NOMO-1 (cell line): Measurements from ENCODE around the gene ZBED4.

Experiments used
- DNase-seq, 2 experiments: peaks; one replicate each; lab custom pipeline; 2025; ENCODE audit not compliant: unreplicated experiment in 2 of 2; lab: John Stamatoyannopoulos, UW

Gene ZBED4

DNA sequence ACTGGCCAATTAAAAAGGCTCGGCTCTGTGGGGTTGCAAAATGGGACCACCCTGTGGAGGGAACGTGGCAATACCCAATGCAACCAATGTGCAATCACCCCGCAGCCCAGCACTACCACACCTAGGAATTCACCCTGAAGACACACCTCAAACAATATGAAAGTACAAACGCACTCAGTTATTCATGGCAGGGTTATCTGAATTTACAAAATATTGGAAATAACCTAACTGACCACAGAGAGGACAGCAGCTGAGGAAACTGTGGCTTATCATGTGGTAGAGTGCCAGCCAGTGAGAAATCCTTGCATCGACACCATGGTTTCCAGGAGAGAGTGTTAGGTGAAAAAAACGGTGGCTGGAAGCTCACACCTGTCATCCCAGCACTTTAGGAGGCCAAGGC lies 45.9 kb downstream of the ZBED4 start:
- no peak for DNase-seq

DNA sequence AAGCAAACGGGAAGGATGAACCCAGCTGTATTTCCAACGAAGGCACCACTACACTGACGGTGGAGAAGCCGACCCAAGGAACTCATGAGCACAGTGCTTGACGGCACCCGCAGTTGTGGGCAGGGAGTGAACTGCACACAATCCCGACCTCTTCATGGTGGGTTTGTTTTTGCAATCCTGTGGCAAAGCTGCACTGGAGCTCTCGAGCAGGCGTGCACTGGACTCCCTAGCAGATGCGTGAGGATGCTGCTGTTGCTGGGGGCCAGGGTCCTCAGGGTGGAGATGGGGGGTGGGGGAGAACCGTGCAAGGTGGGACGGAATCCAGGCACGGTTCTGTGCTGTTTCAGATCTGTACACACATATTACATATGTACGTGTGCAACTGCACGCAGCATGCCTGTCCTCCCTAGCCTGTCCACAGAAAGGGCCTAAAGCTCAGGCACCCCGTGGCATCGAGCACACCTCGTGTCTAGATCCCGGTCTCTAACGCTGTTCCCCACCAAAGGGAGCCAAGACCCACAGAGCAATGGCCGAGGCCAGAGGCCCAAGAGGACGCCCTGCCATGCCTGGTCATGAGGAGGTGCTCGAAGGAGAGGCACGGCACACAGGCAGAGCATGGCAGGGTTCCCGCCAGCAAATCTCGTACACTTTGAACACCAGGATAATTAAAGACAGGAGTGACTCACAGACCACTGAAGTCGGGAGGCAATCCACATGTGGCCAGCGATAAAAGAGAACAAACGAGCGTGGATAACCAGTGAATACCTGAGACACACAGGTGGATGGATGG lies 47.0 kb downstream of the ZBED4 start:
- DNase-seq, result no peak

DNA sequence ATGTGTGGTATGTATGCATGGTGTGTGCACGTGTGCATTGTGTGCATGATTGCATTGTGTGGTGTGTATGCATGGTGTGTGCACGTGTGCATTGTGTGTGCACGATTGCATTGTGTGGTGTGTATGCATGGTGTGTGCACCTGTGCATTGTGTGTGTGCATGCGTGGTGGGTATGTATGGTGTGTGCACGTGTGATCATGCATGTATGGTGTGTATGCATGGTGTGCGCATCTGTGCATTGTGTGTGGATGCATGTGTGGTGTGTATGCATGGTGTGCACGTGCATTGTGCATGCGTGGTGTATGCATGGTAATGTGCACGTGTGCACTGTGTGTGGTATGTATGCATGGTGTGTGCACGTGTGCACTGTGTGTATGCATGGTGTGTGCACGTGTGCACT lies 47.8 kb downstream of the ZBED4 start:
- DNase-seq, result no peak

DNA sequence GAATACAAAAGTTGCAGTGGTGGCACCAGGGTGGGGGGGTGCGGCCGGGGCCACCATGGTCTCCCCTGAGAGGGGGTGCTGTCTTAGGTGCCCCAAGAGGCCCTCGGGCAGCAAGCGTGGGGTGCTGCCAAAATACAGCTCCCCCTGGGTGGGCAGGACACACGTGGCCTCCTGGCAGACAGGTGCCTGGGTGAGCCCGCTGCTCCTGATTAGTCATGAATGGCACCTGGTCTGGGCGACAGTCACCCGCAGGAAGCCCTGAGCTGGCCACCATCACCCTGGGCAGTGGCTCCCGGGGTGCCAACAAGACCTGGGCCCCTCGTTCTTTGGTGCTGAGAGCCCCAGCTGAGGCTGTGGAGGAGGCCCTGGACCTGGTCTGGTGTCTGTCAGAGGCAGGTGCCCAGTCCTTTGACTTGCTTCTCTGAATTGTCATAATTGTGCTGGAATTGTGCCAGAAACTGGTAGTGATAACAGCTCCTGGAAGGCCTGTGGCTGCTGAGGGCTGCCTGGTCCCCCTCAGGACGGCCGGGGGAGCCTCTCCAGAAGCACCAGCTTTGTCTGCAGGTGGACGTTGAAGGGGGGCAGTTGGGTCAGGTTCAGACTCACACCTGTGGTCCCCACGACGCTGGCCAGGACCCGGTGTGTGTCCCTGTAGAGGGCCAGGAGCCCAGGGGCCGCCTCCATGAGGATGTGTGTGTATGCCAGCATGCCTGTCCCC lies 49.8 kb downstream of the ZBED4 start:
- no peak for DNase-seq

DNA sequence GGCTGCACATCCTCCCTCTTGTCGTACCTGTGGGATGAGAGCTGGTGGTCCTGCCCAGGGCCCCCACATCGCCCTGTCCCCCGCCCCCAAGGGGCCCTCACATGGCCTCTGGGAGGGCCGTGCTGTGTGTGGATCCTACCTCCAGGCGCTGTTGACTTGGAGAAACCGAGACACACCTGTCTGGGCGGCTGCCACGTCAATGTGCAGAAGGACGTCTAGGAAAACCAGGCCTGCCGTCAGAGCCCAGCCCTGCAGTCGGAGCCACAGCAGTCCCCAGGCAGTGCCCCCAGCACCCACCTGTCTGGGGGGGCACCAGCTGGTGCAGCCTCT lies 50.4 kb downstream of the ZBED4 start:
- no peak for DNase-seq

DNA sequence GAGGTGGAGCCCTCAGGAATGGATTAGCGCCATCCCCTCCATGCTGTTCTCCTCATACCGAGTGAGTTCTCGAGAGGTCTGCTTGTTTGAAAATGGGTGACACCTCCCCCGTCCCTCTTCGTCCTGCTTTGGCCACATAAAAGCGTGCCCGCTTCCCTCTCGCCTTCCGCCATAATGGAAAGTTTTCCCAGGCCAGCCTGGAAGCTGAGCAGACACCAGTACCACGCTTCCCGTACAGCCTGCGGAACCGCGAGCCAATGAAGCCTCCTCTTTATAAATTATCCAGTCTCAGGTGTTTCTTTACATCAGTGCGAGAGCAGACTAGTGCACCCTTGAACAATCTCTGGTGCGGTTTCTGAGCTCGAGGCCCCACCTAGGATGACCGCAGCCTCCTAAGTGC lies 51.8 kb downstream of the ZBED4 start:
- DNase-seq, result no peak

DNA sequence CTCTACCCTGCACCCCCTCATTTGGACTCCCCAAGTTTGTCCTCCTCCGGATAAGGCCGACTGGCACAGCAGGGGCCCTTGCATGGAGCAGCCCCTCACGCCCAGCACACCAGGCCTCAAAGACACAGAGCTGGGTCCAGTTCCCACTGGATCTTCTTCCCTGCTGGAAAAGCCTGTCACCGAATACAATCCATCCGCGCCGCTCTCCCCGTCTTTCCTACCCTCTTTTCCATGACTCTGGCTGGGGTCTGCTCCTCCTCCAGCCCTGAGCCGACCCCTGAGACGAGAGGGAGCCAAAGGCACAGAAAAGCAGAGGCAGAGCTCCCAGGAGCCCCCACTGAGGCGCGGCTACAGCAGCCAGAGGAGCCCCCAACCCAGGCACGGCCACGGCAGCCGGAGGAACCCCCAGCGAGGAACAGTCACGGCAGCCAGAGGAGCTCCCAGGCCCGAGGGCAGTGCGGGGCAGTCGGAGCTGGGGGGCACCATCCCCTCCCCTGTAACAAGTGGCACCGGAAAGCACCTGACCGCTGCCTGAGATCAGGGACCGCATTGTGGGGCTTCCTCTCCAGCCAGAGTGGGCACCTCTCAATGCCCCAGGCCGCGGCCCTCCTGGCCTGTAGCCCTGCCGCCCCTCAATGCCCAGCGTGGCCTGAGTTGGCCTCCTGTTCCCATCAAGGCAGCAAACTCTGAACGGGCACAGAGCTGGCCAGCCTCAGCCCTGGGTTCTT lies 52.6 kb downstream of the ZBED4 start:
- DNase-seq, result no peak

DNA sequence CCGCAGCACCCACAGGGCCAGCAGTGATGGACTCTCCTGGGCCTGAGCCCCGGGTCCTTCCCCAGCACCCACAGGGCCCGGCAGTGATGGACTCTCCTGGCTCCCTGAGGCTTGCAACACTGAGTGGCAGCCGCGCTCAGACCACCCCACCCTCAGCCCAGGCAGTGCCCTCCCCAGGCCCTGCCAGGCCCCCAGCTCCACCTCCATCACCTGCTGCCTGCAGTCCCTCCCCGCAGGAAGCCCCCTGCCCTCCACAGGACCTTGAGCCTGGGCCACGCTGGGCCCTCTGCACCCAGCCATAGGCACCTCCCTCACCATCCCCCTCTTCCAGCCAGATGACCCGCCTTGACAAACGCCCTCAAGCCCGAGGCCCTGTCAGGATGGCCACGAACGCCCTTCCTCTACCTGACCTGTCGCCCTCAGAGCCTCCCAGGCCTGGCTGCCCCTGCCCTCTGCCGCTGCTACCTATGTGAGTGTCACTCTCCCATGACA lies 53.2 kb downstream of the ZBED4 start:
- no peak for DNase-seq

DNA sequence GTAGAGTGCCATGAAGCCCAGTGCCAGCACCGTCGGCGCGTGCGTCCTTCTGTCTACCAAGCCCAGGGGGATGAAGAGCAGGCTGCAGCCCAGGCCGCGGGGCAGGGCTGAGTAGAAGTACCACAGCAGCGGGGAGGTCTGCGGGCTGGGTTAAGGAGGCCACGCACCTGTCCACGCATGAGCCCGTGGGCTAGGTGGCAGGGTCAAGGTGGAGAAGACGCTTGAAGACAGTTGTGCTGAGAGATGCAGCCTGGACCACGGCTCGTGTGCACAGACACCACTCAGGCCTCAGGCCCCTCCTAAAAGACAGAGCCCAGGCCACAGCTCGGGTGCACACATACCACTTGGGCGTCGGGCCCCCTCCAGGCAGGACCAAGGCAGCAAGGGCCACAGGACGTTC lies 54.2 kb downstream of the ZBED4 start:
- no peak for DNase-seq

DNA sequence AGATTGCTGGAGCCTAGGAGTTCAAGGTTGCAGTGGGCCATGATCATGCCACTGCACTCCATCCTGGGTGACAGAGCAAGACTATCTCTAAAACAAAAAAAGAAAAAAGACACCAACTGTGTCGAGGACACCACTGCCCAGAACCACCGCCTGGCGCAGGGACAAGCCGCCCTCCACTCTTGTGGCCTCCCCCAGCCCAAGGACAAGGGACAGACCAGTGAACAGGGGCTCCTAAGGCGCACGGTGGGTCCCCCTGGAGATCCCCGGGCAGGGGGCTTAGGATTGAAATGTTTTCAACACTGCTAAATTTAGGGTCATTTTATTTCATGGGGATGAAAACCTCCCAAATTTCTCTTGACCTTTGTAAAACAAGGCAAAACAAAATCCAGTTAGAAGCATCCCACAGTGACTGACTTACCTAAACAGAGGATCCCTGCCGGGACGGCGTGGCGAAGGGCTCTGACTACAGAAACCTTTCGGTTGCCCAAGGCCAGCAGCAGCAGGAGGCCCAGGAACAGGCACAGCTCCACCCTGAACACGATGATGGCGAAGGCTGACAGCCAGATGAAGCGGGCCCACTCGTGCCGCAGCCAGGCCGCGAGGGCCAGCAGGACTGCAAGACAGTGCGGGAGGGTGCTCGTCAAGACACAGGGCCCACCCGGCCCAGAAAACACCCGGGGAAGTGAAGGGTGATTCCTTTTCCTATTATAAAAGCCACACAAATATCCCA lies 56.0 kb downstream of the ZBED4 start:
- no peak for DNase-seq

DNA sequence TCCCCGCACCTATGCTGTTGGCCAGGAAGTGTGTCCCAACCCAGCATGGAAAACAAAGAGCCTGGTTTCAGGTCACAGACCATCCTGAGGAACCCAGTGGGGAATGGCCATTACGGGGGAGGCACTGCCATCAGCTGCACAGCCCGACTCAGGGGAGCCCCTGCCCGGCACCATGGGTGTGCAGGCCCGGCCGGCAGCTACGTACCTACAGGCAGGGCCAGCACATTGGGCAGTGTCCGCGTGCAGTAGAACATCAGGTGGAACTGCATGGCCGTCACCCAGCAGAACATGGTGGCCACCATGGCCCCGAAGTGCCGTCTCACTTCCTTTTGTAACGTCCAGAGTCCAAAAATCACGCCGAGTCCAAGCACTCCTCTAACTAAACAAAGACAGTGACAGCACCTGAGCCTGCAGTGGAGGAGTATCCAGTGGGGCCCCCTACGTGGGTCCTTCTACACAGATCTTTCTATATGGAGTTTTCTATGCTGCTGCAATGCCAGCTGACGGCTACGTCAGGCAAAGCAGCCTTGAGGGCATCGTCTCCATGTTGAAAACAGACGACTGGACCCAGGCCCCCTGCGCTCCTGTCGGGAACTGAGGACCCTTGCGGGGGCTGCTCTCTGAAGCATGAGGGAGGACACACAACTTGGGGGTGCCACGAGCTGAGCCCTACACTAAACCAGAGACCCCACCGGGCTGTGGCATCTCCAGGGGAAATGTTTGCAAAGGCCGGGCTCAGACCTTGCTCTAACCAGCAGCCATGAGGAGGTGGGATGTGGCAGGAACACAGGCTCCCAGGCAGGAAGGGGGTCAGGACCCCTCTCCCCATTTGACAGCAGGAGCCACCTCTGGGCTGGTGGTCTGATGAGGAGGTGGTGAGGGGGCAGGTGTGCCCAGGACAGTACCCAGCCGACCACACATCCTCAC lies 56.8 kb downstream of the ZBED4 start:
- no peak for DNase-seq

DNA sequence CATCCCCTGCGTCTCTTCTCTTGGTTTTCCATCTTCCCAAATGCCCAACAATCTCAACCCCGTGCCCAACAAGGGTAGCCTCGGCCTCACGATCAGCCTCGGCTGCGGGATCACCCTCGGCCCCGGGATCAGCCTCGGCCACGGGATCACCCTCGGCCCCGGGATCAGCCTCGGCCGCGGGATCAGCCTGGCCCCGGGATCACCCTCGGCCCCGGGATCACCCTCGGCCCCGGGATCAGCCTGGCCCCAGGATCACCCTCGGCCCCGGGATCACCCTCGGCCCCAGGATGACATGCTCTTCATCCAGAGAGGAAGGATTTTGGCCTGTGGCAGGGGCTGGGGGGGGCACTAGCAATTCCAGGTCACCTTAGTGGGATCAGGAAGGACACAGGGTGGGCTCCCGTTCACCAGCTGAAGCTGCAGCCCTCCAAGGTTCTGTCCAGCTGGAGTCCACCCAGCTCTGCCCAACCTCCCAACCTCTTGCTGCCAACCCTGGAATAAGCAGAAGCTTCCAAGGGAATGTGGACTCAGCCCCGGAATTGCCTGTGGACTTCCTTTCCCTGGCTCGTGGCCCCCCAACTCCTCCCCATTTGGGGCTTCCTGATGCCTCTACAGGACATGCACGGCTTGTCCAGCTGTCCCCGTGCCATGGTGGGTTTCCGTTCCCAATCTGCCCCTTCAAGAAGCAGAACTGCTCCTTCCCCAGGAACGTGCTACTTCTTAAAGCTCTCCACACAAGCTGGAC lies 58.4 kb downstream of the ZBED4 start:
- no peak for DNase-seq

DNA sequence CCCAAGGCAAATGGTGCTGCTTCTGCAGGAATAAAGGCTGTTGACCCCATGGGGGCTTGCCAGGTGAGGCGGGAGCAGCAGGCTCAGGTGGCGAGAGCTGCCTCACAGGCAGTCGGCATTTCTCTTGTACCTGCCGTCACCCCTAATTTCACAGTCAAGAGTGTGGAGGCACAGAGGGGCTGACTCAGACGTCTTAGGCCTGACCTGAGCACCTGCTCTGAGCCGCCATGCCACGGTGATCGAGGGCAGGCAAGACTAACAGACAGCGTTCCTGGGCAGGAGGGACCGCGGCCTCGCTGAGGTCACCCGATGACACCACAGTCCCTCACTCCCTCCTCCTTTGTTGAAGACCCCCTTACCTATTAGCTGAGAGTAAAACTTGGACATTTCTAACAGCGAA lies 59.4 kb downstream of the ZBED4 start:
- no peak for DNase-seq

DNA sequence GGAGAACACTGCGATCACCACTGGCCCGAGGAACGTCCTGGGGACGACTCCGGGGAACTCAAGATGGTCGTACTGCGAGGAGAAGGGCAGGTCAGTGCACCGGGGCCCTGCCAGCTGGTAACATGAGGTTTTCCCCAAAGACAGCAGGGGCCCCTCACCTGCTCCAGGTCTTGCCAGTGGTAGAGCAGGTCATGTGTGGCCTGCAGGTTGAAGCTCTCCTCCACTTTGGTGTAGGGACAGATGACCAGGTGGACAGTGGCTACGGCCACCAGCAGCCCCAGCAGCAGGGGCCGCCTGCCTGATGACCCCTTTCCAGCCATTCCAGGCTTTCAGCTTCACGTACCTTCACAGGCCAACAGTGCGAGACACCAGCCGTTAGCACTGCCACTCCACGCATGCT lies 59.8 kb downstream of the ZBED4 start:
- DNase-seq, result no peak

DNA sequence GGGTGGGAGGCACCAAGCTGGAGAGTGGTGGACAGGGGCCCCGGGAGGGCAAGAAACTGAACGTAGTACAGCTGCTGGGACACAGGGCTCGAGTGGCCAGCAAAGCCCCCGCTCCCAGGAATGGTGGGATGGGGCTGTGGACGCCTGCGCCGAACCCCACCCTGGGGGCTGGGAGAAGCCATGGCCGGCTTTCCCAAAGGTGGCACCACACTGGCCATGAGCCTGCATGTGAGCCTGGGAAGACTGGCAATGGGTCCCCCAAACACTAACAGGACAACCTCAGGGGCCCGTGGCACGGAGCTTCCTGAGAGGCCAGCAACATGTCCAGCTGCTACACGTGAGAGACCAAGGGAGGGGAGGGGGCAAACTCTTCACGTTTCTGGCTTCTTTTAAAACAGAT lies 60.6 kb downstream of the ZBED4 start:
- no peak for DNase-seq

DNA sequence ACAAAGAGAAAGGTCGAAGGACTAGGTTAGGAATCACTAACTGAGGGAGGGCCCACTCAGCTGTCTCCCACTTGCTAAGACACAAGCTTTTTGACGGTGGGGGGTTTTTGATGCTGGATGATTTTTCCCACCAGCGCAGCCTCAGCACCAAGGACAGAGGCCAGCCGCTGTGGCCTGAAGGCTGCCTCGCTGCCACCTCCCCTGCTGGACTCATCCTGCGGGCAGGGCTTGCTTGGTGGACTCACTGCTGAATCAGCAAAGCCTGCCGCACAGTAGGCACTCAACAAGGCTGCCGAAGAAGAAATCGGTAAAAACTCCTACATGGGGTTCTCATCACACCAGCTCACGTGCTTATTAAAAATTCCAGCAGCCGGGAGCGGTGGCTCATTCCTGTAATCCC lies 62.0 kb downstream of the ZBED4 start:
- DNase-seq, result no peak

DNA sequence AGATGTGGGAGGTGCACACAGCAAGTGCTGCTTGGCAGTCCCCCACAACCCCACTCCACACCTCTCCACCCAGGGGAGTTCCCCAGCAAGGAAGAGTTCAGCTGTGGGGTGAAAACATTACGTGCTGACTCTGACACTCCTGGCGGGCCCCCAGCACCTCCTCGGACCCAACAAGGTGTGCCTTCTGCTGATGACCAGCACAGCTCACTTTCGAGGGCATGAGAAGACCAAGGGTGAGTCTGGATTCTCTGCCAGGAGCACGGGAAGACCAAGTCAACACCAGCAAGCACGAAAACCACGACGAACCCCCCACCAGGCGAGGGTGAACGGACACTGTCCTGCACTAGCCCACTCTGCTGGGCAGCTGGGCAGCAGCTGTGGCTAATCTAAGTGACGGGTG lies 63.2 kb downstream of the ZBED4 start:
- DNase-seq, result no peak

DNA sequence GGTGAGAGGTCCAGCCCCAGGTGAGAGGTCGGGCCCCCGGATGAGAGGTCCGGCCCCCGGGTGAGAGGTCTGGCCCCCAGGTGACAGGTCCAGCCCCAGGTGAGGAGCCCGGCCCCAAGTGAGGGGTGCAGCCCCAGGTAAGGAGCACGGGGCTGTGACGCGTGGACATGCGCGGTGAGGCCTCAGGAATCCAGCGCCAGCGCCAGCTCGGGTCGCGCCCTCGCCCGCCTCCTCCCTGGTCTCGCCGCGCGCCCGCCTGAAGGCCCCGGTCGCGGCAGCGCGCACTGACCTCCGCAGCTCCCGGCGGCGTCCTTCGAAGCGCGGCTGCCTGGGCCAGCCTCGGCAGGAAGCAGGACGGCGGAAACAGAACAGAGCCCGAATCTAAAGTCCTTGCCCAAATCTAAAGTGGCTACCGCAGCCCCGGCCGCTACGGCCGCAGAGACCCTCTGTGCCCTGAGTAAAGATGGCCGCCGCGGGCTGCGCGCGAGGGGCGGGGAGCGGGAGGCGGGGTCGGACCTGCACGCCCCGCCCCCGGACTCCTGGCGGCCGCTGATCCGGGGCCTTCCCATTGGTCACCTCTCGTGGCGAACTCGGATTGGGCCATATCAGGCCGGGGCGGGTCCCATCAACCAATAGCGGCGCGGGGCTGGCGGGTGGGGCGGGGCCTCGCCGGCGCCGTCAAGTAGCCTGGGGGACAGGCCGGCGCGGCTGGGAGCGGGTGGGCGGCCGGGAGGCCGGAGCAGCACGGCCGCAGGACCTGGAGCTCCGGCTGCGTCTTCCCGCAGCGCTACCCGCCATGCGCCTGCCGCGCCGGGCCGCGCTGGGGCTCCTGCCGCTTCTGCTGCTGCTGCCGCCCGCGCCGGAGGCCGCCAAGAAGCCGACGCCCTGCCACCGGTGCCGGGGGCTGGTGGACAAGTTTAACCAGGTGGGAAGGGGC lies 64.6 kb downstream of the ZBED4 start, which contains the start of the genes ALG12 and CRELD2:
ALG12 (minus strand) TSS at position 465 of the 937 bp plus-strand sequence. CDS start 4,673 bp downstream, outside the sequence.
CRELD2 (plus strand) TSS at position 661 of the 937 bp plus-strand sequence; CDS start at position 797, 136 bp downstream.
- DNase-seq, result peak; percentile 94 to 98
